ELF-1 (cell line): ENCODE measurements around the gene RNF130.

ENCODE experiments used
- DNase-seq: peaks from one replicate; pipeline ENCODE4 v3.0.0-alpha.2; 2016; ENCODE audit warnings: low read depth, low spot score

Gene RNF130

GRCh38 chr5:180056153-180056552 lies 15.4 kb downstream of the RNF130 start:
- DNase-seq = no peak

GRCh38 chr5:180054226-180054625 lies 17.3 kb downstream of the RNF130 start:
- no peak for DNase-seq

GRCh38 chr5:180053061-180053602 lies 18.4 kb downstream of the RNF130 start:
- DNase-seq = no peak

DNA sequence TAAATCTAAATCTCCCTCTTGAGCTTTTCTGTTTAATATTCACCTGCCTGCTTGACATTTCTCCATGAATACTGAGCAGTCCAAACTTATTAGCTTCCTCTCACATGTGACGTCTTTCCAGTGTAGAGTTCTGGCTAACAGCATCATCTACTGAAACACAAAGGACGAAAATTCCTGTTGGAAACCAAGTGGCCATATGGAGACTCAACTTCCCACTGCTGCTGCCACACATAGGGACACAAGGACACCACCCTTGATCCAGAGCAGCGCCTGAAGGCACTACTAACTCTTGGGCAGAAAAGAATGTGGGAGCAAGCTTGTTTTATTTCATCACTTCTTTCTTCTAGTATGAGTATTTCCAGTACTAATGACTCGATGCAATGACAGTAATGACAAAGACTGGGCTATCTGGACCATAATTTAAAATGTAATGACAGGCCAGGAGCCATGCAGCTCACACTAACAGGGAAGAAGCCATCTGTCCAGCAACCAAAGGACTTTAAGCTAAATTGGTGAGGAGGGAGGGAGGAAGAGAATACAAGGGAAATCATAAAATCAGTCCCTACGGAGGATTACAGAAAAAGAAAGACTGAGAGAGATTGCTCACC lies 19.2 kb downstream of the RNF130 start:
- DNase-seq = no peak

- DNase-seq = no peak
These were observed 21.2 kb downstream of the RNF130 start for GRCh38 chr5:180050121-180050940.

DNA sequence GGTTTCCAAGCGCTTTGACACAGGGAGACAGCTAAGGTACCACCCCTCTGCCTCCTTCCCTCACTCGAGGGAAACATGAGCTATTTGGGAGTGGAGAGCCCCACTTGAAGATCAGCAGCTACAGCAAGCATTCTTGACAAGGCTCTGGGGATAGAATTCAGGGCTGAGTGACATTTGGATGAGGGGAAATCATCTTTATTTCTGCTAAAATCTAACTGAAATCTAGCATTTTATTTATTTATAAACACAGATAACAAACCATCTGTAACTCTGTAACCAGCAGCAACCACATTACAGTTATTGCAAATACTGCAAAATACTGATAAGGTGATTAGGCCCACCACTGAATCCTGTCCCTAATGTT lies 22.4 kb downstream of the RNF130 start:
- DNase-seq = no peak

GRCh38 chr5:180047667-180048066 lies 23.9 kb downstream of the RNF130 start:
- DNase-seq = no peak

GRCh38 chr5:180046656-180047055 lies 24.9 kb downstream of the RNF130 start:
- DNase-seq = no peak

DNA sequence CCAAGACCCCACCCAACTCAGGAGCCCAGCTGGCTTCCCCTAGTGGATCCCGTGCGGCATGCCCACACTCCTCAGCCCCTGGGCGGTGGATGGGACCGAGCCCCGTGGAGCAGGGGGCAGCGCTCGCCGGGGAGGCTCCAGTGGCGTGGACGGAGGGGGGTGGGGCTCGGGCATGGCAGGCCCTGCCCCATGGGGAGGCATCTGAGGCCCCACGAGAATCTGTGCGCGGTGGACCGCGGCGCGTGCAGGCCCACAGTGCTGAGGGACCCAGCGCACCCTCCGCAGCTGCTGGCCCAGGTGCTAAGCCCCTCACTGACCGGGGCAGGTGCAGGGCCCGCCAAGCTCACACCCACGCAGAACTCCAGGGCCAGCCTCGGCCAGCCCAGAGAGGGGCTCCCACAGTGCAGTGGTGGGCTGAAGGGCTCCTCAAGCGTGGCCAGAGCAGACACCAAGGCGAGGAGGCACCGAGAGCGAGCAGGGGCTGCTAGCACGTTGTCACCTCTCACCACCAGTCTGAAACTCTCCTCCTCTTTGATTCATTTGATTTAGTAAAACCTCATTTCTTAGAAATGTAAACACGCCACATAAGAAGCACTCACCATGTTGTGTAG lies 25.6 kb downstream of the RNF130 start:
- no peak for DNase-seq

- no peak for DNase-seq
These were observed 28.2 kb downstream of the RNF130 start for GRCh38 chr5:180043377-180043776.

DNA sequence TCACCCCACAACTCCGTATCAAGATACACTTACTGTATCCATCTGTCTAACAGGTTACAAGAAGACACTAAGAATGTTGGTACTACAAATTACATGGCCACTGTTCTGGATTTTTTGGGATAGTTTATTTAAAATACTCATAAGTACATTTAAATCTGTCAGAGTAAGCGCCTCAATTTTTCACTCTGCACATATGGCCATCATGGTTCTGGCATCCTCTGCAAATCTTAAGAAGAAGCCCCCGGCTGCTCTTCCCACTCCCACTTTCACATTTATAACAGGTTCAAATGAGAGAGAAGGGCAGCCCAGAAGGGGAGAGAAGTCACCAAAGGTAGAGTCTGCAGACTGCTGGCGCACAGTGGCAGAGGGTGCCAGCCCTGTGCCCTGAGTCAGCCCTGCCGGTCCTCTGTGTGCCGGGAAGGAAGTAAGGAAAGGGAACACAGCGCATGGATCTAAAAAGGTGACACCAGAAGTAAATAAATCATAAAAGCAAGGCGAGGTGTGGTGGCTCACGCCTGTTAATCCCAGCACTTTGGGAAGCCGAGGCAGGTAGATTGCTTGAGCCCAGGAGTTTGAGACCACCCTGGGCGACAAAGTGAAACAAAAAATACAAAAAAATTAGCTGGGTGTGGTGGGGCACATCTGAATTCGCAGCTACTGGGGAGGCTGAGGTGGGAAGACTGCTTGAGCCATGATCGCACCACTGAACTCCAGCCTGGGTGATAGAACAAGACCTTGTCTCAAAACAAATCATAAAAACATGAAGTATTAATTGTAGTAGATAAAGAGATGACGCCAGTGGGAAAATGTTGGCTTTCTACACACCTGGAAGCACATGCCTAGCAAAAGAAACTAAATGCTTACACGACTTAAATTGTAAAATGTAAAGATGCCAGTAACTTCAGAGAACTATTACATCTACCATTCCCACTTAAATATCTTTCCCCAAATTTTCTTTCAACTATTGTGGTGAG lies 30.0 kb downstream of the RNF130 start:
- no peak for DNase-seq

DNA sequence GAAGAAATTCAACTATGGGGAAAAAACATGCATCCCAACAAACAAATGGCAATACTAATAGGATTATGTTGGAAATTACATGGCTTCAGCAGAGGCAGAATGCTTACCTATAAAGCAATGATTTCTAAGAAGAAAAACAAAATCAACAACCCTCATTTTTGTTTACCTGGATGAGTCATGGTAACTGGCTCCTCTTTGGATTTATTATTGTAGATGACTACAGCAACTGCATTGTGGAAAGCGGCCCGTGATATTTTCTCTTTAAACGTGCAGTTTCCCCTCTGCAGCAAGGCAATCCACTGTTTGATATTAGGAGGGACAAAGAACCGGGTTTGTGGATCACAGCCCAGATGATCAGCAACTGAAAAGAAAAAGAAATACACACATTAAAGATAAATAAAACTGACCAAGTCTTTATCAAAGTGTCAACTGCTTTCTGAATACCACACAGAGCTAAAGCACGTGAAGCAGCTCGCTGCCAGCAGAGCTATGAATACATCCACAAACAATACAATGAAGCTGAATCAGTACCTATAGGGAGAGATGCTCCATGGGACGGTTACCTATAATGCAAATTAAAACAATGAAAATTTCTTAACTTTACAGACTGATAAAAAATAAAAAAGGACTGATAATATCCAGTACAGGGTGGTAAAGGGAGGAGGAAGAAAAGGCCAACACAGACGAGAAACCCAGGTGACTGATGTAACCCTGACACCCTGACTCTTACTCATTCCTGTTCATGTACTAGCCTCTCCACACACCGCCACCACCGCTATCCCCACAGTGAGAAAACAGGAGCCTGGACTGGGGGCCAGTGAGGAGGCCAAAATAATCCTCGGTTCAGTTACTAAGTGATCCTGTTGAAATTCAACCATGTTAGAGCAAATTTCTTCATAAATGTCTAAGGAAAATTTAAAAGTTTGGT lies 31.0 kb downstream of the RNF130 start:
- no peak for DNase-seq

- no peak for DNase-seq
These were observed 36.2 kb downstream of the RNF130 start for GRCh38 chr5:180035206-180035931.

GRCh38 chr5:180034564-180034963 lies 37.0 kb downstream of the RNF130 start:
- DNase-seq = no peak

- DNase-seq = no peak
These were observed 44.0 kb downstream of the RNF130 start for GRCh38 chr5:180027459-180028089.

DNA sequence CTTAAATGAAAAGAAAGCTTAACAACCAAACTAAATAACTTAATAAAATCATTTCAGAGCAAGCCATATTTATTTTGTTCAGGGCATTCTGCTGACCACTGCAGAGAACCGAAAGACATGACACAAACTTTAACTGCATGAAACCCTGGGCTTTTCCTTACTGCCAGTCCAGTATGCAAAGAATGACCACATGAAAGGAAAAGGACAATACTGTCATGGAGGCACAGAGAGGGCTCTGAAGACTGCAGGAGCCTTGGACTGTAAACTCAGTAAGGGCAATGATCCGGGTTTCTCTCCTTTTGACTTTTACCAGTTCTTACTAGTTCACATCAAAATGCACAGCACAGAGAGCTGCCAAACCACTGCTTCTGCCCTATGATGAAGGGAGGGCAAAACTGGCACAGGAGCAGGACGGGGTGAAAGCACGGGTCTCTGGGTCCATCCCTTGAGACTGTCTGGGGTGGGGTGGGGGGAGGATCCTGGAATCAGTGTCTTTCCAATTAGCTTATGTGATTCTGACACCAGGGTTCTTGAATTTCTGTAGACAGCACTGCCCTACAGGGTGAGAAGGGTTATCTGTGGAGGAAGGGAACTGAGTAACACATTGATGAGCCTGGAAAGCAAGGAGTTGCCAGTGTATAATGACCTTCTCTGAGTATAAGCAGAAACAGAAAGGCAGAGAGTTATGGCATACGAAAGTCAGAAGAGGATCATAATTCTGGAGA lies 44.7 kb downstream of the RNF130 start:
- DNase-seq = no peak

DNA sequence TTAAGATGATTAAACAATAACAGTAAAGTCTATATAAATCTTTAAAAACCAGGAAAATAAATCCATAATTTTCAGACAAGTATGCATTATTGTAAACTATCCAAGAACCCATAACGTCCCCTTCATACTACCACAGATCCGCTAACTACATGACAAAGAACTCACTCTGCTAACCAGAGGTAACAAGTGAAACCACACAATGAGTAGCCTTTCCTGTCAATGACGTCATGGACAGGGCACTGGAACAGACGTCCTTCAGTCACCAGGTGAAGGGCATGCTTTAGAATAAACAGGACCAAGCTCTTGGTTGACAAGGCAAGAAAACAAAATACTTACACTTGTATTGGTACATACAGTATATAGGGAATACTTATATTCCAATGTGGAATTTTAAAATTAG lies 45.2 kb downstream of the RNF130 start:
- no peak for DNase-seq

- DNase-seq = no peak
These were observed 49.7 kb downstream of the RNF130 start for GRCh38 chr5:180021900-180022299.

DNA sequence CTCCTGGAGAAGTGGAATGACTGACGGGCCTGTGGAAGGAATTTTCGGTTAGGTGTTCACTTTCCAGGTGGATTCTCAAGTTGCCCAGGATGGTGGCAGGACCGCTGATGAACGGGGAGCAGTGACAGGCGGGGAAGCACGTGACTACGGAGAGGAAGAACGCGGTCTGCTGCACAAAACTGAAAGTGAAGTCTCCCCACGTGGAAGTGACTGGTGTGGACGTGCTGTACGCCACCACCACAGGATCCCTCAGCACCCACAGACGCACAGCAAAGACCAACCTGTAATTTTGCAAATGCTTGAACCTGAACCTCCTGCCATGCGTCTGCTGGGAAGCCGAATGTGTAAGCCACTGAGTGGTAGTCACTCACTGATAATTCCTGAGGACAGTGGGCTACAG lies 51.4 kb downstream of the RNF130 start:
- no peak for DNase-seq
